COR-L47 (cell line): ENCODE results near the gene DIAPH2.

Experiments used
- DNase-seq: peaks from one replicate; lab custom pipeline; 2025; lab: John Stamatoyannopoulos, UW

Gene DIAPH2

GRCh38 chrX:96978906-96979305 lies 294.3 kb downstream of the DIAPH2 start:
- no peak for DNase-seq

- DNase-seq = no peak
These were observed 295.1 kb downstream of the DIAPH2 start for GRCh38 chrX:96979766-96980165.

GRCh38 chrX:96982161-96982560 lies 297.5 kb downstream of the DIAPH2 start:
- DNase-seq = no peak

GRCh38 chrX:96984538-96984937 lies 299.9 kb downstream of the DIAPH2 start:
- no peak for DNase-seq

- no peak for DNase-seq
These were observed 300.4 kb downstream of the DIAPH2 start for GRCh38 chrX:96985046-96985445.

- DNase-seq = no peak
These were observed 302.6 kb downstream of the DIAPH2 start for GRCh38 chrX:96987228-96987627.

- no peak for DNase-seq
These were observed 305.4 kb downstream of the DIAPH2 start for GRCh38 chrX:96989830-96990571.

- DNase-seq = no peak
These were observed 309.5 kb downstream of the DIAPH2 start for GRCh38 chrX:96994093-96994492.

- DNase-seq = no peak
These were observed 312.6 kb downstream of the DIAPH2 start for GRCh38 chrX:96997196-96997595.

- DNase-seq = no peak
These were observed 316.2 kb downstream of the DIAPH2 start for GRCh38 chrX:97000682-97001368.

GRCh38 chrX:97006167-97006566 lies 321.5 kb downstream of the DIAPH2 start:
- DNase-seq = no peak

- no peak for DNase-seq
These were observed 324.7 kb downstream of the DIAPH2 start for GRCh38 chrX:97009391-97009790.

- DNase-seq = no peak
These were observed 326.9 kb downstream of the DIAPH2 start for GRCh38 chrX:97011540-97011939.

GRCh38 chrX:97016106-97016505 lies 331.5 kb downstream of the DIAPH2 start:
- no peak for DNase-seq

- DNase-seq = no peak
These were observed 337.0 kb downstream of the DIAPH2 start for GRCh38 chrX:97021680-97022079.

- DNase-seq = no peak
These were observed 341.8 kb downstream of the DIAPH2 start for GRCh38 chrX:97026406-97026805.

- DNase-seq = no peak
These were observed 342.8 kb downstream of the DIAPH2 start for GRCh38 chrX:97027384-97027922.

GRCh38 chrX:97030463-97030862 lies 345.8 kb downstream of the DIAPH2 start:
- DNase-seq = no peak

- DNase-seq = no peak
These were observed 346.3 kb downstream of the DIAPH2 start for GRCh38 chrX:97030947-97031346.

- DNase-seq = no peak
These were observed 354.9 kb downstream of the DIAPH2 start for GRCh38 chrX:97039363-97040029.

- no peak for DNase-seq
These were observed 360.8 kb downstream of the DIAPH2 start for GRCh38 chrX:97045470-97045869.

GRCh38 chrX:97046867-97047266 lies 362.2 kb downstream of the DIAPH2 start:
- DNase-seq = no peak

- no peak for DNase-seq
These were observed 365.8 kb downstream of the DIAPH2 start for GRCh38 chrX:97050392-97050791.
